Right lobe of liver (tissue), 6 donors: ENCODE data around the gene DIPK1B. TPM values are rescaled to one million over a fixed set of nuclear protein-coding genes. Genes with fewer than 3 reads are reported as not detected.
"Not testable (repeated sequence)": the region's sequence is repeated elsewhere in the genome, so short reads cannot be mapped to it uniquely, and the experiment has no call there.

Experiments
- ATAC-seq, 4 donors: fragments of 200-7000 bp; cut with Tn5 transposase; one replicate each; pipeline ENCODE4 v1.9.1; 2020; ENCODE audit warnings: mild to moderate bottlenecking in 4 of 4, moderate library complexity in 4 of 4
- DNase-seq, 3 donors: peaks; one replicate each; pipeline ENCODE4 v3.0.0-alpha.2; 2020
- H3K27ac ChIP-seq, 3 donors: fragments of 200-600 bp; one replicate each; pipeline ENCODE4 v1.8.0; 2022
- H3K27me3 ChIP-seq, 2 donors: fragments of 200-600 bp; one replicate each; pipeline ENCODE4 v1.8.0; 2022
- H3K36me3 ChIP-seq, 4 donors: fragments of 200-600 bp; sonication (generic) in 1 of 4; one replicate each; pipeline versions ENCODE4 v1.5.1 to v1.8.0; 2017 to 2022; ENCODE audit warnings: control low read depth in 1 of 4
- H3K4me1 ChIP-seq, 4 donors: fragments of 200-600 bp; sonication (generic) in 1 of 4; one replicate each; pipeline versions ENCODE4 v1.5.1 to v1.8.0; 2017 to 2022; ENCODE audit warnings: control low read depth in 1 of 4
- H3K4me3 ChIP-seq, 3 donors: fragments of 200-600 bp; one replicate each; pipeline ENCODE4 v1.8.0; 2022
- H3K9me3 ChIP-seq, 4 donors: fragments of 200-600 bp; sonication (generic) in 1 of 4; one replicate each; pipeline versions ENCODE4 v1.5.1 to v1.8.0; 2017 to 2022; ENCODE audit warnings: control low read depth in 1 of 4
- CTCF ChIP-seq, 4 donors: fragments of 200-600 bp in 3 of 4; fragments of 450-650 bp in 1 of 4; IDR thresholded peaks; one replicate each; pipeline versions ENCODE4 v1.5.1 to v1.8.0; 2016 to 2022; ENCODE audit warnings: antibody characterized with exemption in 4 of 4, mild to moderate bottlenecking in 2 of 4
- POLR2A ChIP-seq: fragments of 450-650 bp; IDR thresholded peaks from one replicate; pipeline ENCODE4 v1.6.1; 2017; ENCODE audit warnings: antibody characterized with exemption, mild to moderate bottlenecking
- WGBS: methylation state at CpG from one replicate; pipeline ENCODE4 v1.1.6; 2018; ENCODE audit warnings: low coverage, low lambda C conversion rate; ENCODE audit not compliant: insufficient coverage; ENCODE audit errors: missing lambda C conversion rate; 5-methylcytosine and 5-hydroxymethylcytosine counted together
- intact Hi-C, 2 donors: fragments of 100-400 bp; cut with DNase I; formaldehyde crosslinking; loops; one replicate each; pipeline versions ENCODE4 v1.11.2 to v1.14.1; 2022
- total RNA-seq, 6 experiments: library from RNA; depleted of rRNA in 2 of 6; stranded (reverse); fragments of >200 nt in 2 of 6; fragmentation: NEBNext Ultra II Directional in 3 of 6; extraction: Animal tissue kit (Norgen Biotek cat#: 25700) in 3 of 6; gene quantifications; one replicate each; pipeline versions ENCODE4 v1.1.0 to v1.2.4, GENCODE V29; 2016 to 2023
- donor health status: DM: no; HTN: yes; CAD: no.
- donor health status: DM: no; HTN: no; CAD: no.
- donor health status: DM: no; HTN: no; CAD: no.
- donor health status: DM: no; HTN: yes; CAD: no.
- donor health status: DM: no; HTN: yes; CAD: no.

DIPK1B gene
- total RNA-seq, 6 experiments from 2014 or later = 1.4 to 7.7 (median 5.1) TPM

- no peak overlapping the region for H3K4me3 ChIP-seq
- ATAC-seq (no peak), DNase-seq (no peak)
- intact Hi-C loops = no loop called here
- no peak for TF ChIP-seq CTCF (IDR thresholded peaks at IDR 0.05)
- TF ChIP-seq POLR2A = no peak
- no peaks in the 10 kb centered on the region for H3K27me3 ChIP-seq
- H3K36me3 ChIP-seq = no peaks in the 10 kb centered on the region
- peaks cover 0 to 34% (median 15%) of the 10 kb centered on the region in 4 donors for H3K4me1 ChIP-seq
- H3K27ac ChIP-seq = no peak overlapping the region
- 73% methylated on average over 11 of the region's 13 CpGs for WGBS
- no peaks in the 10 kb centered on the region for H3K9me3 ChIP-seq
Observed at GRCh38 chr9:136700304-136700703, 12.1 kb upstream of the DIPK1B start.

GRCh38 chr9:136700959-136701667, 11.3 kb upstream of the DIPK1B start:
- 53% methylated on average over 14 of the region's 38 CpGs for WGBS
- H3K4me3 ChIP-seq = no peak overlapping the region
- no peaks in the 10 kb centered on the region for H3K9me3 ChIP-seq
- peaks cover 0 to 26% (median 10%) of the 10 kb centered on the region in 4 donors for H3K4me1 ChIP-seq
- TF ChIP-seq CTCF (IDR thresholded peaks at IDR 0.05) = no peak
- no peak for TF ChIP-seq POLR2A
- no peaks in the 10 kb centered on the region for H3K27me3 ChIP-seq
- DNase-seq = peak in 1 of 3 donors; percentile 53
- peak in 1 of 4 donors; percentile 4 for ATAC-seq
- no peaks in the 10 kb centered on the region for H3K36me3 ChIP-seq
- H3K27ac ChIP-seq = no peak overlapping the region
- intact Hi-C loops = no loop called here

GRCh38 chr9:136701668-136702053, 10.7 kb upstream of the DIPK1B start:
- Histone ChIP-seq H3K36me3 (no peaks in the 10 kb centered on the region), H3K4me1 (peaks cover 0 to 21% (median 8%) of the 10 kb centered on the region in 4 donors), H3K4me3 (no peak overlapping the region), H3K9me3 (no peaks in the 10 kb centered on the region), H3K27ac (no peak overlapping the region), H3K27me3 (no peaks in the 10 kb centered on the region)
- ATAC-seq (no peak), DNase-seq (no peak)
- no peak for TF ChIP-seq CTCF (IDR thresholded peaks at IDR 0.05)
- TF ChIP-seq POLR2A = no peak
- intact Hi-C loops = no loop called here
- WGBS = 77% methylated on average over 4 of the region's 10 CpGs

GRCh38 chr9:136703276-136703860, 9.0 kb upstream of the DIPK1B start:
- intact Hi-C loops = no loop called here
- no peak overlapping the region for H3K27ac ChIP-seq
- no peak for DNase-seq
- TF ChIP-seq CTCF (IDR thresholded peaks at IDR 0.05) (no peak), POLR2A (no peak)
- 54% methylated on average over 4 of the region's 12 CpGs for whole genome bisulfite sequencing
- no peaks in the 10 kb centered on the region for H3K36me3 ChIP-seq
- no peaks in the 10 kb centered on the region for H3K27me3 ChIP-seq
- no peak overlapping the region for H3K4me3 ChIP-seq
- peaks cover 0 to 13% (median 4%) of the 10 kb centered on the region in 4 donors for H3K4me1 ChIP-seq
- H3K9me3 ChIP-seq = no peaks in the 10 kb centered on the region
- ATAC-seq = no peak

- 74% methylated on average over 5 of the region's 8 CpGs for WGBS
- H3K27me3 ChIP-seq, H3K27ac ChIP-seq, H3K36me3 ChIP-seq, DNase-seq, intact Hi-C loops, H3K9me3 ChIP-seq, H3K4me3 ChIP-seq, H3K4me1 ChIP-seq: not testable (repeated sequence)
- ATAC-seq = peak in 1 of 4 donors; percentile 16
Observed at GRCh38 chr9:136704741-136705140, 7.6 kb upstream of the DIPK1B start.
